ENCODE measurements around the gene MPV17L.

DNA sequence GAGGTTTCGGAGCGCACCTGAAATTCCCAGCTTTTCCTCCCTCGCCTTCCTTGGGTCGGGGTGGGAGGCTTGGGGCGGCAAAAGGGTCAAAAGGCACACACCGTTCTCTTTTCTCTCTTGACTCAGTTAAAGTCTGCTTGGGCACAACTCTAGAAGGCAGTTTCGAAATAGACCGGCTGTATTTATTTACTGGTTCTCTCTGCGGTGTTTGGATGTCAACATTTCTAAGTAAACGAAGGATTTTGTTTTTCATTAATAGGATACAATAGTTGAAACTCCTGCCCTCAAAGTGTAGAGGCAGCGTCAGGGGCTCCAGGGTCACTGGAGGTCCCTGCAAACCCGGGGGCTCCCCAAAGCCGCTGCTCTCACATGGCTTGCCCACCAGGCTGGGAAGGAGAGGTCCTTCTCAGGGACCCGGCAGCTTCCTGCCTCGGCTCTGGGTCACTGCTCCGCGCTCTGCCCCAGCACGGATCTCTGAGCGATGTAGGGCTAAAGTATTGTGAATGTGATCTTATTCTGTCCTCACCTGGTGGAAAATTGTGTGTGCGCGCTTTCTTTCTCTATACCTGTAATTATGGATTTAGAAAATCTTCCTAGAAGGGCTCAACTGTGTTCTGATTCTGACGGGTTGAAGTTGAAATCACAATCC, 39.8 kb downstream of the MPV17L start:
- TF ChIP-seq, protein P1, sequence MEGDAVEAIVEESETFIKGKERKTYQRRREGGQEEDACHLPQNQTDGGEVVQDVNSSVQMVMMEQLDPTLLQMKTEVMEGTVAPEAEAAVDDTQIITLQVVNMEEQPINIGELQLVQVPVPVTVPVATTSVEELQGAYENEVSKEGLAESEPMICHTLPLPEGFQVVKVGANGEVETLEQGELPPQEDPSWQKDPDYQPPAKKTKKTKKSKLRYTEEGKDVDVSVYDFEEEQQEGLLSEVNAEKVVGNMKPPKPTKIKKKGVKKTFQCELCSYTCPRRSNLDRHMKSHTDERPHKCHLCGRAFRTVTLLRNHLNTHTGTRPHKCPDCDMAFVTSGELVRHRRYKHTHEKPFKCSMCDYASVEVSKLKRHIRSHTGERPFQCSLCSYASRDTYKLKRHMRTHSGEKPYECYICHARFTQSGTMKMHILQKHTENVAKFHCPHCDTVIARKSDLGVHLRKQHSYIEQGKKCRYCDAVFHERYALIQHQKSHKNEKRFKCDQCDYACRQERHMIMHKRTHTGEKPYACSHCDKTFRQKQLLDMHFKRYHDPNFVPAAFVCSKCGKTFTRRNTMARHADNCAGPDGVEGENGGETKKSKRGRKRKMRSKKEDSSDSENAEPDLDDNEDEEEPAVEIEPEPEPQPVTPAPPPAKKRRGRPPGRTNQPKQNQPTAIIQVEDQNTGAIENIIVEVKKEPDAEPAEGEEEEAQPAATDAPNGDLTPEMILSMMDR (IDR thresholded peaks at IDR 0.05; ENCODE audit: low read length): no peak
- no peak for TF ChIP-seq EZH2 (optimal IDR thresholded peaks at IDR 0.05; ENCODE audit: low read depth, low read length)
